SKM-1 (cell line): Measurements from ENCODE around the gene ARID4A.
"Not testable (repeated sequence)": the region's sequence is repeated elsewhere in the genome, so short reads cannot be mapped to it uniquely, and the experiment has no call there.

ENCODE experiments used
- DNase-seq: peaks from one replicate; lab custom pipeline; 2025; ENCODE audit not compliant: unreplicated experiment; lab: John Stamatoyannopoulos, UW

ARID4A gene

DNA sequence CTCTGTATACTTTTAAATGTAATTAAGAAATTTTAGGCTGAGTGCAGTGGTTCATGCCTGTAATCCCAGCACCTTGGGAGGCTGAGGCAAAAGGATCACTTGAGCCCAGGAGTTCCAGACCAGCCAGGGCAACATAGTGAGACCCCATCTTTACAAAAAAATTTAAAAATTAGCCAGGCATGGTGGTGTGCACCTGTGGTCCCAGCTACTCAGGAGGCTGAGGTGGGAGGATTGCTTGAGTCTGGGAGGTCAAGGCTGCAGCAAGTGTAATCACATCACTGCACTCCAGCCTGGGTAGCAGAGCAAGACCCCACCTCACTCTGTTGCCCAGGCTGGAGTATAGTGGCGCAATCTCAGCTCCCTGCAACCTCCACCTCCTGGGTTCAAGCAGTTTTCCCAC, 63.9 kb downstream of the ARID4A start:
- DNase-seq, result not testable (repeated sequence)

DNA sequence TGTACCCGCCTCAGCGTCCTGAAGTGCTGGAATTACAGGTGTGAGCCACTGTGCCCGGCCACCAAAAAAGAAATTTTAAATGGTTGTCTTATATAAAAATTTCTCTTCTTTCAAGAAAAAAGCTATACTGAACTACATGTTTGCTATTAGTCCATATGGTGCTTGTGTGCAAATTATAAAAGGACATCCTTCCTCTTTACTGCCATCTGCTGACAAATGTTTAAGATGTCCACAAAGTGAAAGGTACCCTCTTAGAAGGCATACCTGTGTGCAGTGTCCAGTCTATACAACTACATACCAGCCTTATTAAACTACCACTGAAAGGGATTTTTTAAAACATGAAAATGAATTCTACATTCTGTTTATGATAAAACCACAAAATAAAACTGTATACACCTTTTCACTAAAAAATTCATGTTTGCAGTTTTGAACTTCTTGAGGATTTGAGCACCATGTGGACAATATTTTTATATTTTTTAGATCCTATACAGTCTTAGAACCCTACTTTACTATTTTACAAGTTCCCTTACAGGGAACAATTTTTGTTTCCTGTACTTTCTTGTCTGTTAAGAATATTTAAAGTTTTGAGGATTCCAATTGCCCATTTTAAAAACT, 64.5 kb downstream of the ARID4A start:
- no peak for DNase-seq

DNA sequence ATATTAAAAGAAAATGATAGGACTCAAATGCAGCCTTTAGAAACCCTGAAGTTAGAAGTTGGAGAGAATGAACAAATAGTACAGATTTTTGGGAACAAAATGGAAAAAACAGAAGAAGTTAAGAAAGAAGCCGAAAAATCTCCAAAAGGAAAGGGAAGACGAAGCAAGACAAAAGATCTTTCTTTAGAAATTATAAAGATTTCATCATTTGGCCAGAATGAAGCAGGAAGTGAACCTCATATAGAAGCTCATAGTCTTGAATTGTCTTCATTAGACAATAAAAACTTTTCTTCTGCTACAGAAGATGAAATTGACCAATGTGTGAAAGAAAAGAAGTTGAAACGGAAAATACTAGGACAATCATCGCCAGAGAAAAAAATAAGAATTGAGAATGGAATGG, 66.0 kb downstream of the ARID4A start:
- no peak for DNase-seq

DNA sequence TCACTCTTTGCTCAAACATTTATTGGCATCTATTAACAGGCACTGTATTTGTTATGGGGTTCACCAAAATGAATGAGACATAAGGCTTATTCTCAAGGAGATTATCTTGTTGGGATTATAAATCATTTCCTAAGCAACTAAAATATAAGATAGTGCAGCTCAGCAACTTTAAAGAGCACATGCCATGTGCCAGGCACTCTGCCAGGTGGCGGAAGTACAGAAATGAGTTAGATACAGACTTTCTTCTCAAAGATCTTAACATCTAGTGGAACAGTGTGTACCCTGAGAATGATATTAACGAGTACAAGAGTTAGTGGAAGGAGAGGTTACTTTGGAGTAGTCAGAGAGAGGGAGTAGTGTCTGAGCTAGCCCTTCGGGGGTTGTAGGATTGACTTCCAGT, 68.9 kb downstream of the ARID4A start:
- no peak for DNase-seq

DNA sequence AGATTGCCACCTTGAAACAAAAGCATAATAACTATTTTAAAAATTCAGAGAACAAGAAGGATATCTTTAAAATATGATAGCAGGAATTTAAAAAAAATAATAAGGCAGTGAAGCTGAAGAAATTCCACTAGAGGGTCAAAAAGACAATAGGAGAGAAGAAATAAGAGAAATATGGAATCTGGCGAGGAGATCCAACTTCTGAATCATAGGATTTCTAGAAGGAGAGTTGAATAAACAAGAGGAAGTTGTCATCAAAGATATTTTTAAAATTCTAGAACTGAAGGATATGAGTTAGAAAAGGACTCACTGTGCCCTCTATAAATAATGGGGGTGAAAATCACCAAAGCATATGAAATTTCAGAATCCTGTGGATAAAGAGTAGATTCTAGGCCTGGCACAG, 70.6 kb downstream of the ARID4A start:
- no peak for DNase-seq

DNA sequence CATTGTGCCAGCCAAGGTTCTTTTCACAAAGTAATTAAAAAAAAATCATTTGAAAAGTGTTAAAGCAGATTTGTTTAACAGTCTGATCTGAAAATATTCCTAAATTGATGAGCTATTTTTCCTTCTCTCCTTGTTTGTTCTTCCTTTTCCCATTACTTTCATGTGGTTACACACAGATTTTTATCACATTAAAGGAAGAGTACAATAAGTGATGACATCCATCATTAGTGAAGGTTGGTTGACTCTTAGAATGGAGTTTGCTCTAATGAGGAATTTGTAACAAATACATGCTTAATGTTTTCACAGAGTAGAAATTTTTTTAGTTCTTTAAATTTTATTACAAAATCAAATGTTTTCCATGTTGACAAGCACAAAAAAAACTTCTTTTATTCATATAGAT, 78.4 kb downstream of the ARID4A start:
- no peak for DNase-seq

DNA sequence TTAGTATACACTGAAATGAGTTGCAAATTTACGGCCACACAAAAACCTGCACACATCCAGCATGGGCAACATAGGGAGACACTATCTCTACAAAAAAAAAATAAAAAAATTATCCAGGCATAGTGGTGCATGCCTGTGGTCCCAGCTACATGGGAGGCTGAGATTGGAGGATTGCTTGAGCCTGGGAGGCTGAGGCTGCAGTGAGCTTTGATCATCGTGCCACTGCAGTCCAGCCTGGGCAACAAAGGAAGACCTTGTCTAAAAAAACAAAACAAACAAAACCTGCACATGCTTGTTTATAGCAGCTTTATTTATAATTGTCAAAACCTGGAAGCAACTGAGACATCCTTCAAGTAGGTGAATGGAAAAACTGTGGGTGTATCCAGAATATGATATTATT, 92.5 kb downstream of the ARID4A start:
- no peak for DNase-seq

DNA sequence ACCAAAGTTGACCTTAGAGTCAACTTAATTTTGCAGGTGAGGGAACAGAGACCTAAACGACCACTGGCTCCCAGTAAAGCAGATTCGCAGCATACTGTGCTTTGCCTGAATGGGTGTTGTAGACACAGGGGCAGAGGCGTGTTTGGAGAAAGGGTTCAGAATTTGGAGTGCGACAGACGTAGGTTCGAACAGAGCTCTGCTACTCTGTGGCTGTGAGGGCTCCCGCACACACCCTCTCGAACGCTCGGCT, 97.1 kb downstream of the ARID4A start:
- DNase-seq, result no peak

DNA sequence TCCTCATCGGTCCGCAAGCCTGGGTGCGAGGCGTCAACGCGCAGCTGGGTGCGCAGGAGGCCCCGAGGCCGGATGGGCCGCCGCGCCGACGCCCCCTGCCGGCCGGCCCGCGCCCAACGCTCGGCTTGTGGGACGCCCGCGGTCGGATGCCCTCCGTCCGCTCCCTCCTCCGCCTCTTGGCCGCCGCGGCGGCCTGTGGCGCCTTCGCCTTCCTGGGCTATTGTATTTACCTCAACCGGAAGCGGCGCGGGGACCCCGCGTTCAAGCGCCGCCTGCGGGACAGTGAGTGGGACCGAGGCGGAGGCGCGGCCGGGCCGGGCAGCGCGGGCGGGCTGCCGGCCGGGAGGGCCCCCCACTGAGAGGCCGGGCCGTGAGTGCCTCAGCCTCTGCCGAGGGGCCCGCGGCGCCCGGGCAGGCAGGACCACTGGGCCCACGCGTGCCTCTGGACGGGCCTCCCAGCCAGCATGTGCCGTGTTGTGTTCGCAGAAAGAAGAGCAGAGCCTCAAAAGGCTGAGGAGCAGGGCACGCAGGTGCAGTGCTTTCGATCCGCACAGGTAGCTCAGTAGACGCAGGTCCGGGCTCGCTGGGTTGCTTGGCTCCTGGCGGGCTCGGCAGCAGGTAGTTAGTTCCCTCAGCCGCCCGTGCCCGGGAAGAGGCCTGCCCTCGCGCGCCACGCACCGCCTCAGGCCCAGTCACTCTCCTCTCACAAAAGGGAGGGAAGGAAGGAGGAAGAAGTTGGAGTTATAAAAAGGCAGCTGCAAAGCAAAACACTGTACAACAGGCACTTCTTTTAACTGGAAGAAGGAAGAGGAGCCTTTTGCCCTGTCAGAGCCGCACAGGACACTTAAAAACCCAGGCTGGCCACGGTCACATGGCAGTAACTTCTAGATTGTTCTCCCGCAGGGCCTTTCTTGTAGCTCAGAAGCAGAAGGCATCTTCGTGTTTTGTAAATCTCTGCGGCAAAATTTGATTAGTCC, 97.7 kb downstream of the ARID4A start, which contains the start of gene TOMM20L:
TOMM20L (plus strand) TSS at position 119 of the 977 bp plus-strand sequence; CDS start at position 147, 28 bp downstream.
- peak; percentile 30 for DNase-seq

DNA sequence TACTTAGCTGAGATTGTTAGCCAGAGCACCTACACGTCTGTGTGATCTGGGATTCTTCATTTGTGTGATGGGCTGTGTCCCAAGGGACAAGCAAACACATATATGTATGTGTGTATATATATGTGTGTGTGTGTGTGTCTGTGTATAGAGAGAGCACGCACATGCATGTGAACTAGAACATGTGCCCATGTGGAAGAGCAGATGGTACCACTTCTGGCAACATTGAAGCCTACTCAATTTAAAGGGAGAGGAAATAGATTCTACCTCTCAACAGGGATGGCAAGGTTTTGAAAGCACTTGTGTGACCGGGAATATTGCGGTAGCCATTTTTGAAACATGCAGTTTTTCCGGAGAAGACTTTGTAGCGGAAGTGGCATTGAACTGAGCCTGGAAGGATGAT, 98.8 kb downstream of the ARID4A start:
- DNase-seq, result no peak

DNA sequence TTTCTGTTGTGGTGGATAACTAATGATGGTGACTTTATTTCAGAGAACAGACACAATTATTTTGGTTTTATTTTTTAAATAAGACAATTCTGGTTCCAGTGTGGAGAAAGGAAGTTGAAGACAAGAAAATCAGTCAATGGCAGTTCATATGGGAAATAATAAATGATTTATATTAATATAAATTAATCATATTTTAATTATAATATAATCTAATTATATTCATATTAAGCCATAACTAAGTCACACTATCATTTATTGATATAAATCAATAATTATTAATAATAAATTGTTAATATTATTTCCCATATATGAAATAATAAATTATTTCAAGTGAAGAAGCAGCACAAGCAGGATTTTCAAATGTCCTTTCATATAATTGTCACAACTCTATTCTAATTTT, 100.1 kb downstream of the ARID4A start:
- no peak for DNase-seq

DNA sequence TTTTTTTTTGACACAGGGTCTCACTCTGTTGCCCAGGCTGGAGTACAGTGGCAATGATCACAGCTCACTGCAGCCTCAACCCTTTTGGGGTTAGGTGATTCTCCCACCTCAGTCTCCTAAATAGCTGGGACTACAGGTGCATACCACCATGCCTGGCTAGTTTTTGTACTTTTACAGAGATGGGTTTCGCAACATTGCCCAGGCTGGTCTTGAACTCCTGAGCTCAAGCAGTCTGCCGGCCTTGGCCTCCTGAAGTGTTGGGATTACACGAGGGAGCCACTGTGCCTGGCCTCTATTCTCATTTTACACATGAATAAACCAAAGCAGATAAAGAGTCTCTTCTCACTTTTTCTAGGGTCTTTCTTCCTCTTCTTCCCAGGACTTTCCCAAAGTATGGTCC, 100.5 kb downstream of the ARID4A start:
- DNase-seq, result no peak

DNA sequence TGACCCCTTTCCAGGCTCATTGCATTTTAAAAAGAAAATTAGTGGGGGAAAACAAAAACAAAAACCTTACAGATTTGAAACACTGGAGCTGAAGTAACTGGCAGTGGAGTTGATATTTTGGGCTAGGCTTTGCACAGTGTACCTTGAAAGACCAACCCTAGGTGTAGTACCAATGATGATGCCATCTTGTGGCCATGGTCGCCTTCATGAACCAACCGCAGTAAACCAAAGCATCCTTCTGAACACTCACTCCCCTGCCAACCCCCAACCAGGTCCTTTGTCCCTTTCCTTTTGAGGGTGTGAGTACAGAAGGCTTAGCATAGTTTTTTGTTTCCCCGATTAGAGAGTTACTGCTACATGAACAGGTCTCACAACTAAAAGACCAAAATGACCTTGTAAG, 103.2 kb downstream of the ARID4A start:
- DNase-seq, result no peak

DNA sequence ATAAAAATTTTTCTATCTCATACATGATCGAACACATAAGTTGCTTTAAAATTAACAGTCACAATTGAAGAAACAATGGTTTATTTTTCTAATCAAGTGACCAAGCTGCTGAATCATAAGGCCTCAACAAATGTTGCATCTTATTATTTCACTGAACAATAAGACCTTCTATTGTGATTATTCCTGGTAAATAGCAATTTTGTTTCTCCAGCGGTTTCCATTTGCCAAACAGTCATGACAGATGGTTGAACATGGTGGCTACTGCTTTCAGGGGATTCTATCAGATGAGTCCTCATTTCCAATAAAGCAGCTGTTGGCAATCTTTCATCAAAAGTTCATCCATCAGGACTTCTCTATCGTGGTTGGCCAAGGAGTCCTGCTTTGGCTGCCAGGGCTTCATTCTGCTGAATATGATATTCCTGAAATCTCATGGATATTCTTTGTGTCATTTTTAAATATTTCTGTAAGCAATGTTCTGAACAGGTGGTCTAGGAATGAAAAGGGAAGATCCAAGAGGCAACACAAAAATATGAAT, 110.4 kb downstream of the ARID4A start:
- no peak for DNase-seq

DNA sequence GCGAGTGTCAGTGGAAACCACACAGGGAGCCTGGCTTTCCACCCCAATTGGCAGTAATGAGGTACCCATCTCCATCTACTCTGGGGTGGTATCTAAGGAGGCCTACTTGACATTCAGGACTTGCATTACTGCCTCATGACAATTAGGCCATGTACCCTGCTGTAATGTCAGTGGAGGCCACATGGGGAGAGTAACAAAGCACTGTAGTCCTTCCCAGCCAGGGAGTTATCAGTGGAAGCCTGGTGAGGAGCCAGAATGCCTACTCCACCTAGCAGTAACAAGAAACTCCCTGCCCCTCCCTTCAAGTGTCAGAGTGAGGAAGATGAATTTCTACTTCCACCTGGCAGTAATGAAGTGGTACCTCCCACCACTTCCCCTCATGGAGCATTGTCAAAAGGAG, 116.5 kb downstream of the ARID4A start:
- no peak for DNase-seq

DNA sequence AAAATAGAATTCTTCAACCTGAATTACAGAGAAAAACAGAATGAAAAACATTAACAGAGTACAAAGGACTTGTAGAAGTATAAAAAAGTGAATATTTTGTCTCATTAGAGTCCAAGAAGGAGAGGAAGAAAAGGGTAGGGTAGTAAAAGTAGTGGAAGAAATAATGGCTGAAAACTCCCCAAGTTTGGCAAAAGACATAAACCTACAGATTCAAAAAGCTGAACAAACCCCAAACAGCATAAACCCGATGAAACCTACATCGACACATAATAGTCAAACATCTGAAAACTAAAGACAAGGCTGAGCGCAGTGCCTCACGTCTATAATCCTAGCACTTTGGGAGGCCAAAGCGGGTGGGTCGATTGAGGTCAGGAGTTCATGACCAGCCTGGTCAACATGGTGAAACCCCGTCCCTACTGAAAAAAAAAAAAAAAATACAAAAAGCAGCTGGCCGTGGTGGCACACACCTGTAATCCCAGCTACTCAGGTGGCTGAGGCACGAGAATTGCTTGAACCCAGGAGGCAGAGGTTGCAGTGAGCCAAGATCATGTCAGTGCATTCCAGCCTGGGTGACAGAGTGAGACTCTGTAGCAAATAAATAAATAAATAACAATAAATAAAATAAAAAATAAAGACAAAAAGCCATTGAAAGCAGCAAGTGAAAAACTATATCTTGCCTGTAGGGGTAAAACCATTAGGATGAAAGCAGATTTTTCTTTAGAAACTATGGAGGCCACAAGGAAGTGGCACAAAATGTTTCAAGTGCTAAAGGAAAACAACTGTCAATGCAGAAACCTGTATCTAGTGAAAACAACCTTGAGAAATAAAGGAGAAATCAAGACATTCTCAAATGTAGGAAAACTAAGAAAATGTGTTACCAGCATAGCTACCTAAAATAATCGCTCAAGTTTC, 117.5 kb downstream of the ARID4A start:
- no peak for DNase-seq

DNA sequence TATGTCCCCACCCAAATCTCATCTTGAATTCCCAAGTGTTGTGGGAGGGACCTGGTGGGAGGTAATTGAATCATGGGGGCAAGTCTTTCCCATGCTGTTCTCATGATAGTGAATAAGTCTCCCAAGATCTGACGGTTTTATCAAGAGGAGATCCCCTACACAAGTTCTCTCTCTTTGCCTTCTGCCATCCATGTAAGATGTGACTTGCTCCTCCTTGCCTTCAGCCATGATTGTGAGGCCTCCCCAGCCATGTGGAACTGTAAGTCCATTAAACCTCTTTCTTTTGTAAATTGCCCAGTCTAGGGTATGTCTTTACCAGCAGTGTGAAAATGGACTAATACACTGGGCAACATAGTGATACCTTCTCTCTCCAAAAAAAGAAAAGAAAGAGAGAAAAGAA, 118.6 kb downstream of the ARID4A start:
- not testable (repeated sequence) for DNase-seq
